CD4-positive, CD25-positive, alpha-beta regulatory T cell (primary cell): ENCODE measurements around the gene ROBO1. TPM values are rescaled to one million over a fixed set of nuclear protein-coding genes. Genes with fewer than 3 reads are reported as not detected.

Experiments used
- ATAC-seq, 2 donors: fragments of 150-1000 bp; cut with Tn5 transposase; one replicate each; pipeline ENCODE4 v1.10.0; 2021; ENCODE audit warnings: low read depth in 2 of 2, moderate number of reproducible peaks in 2 of 2, moderate library complexity in 1 of 2
- DNase-seq, 3 donors: peaks; one replicate each; pipeline versions ENCODE4 v3.0.0 to v3.0.0-alpha.2; 2012 to 2022; ENCODE audit warnings: mixed read lengths in 1 of 3
- H3K27ac ChIP-seq: one replicate; pipeline ENCODE4 v1.7.0; 2013; ENCODE audit warnings: mild to moderate bottlenecking, low read length; ENCODE audit not compliant: insufficient read depth, poor library complexity, severe bottlenecking
- H3K27me3 ChIP-seq: one replicate; pipeline ENCODE4 v1.7.0; 2013; ENCODE audit warnings: low read length; ENCODE audit not compliant: control insufficient read depth, insufficient read depth
- H3K36me3 ChIP-seq: one replicate; pipeline ENCODE4 v1.7.0; 2013; ENCODE audit warnings: mild to moderate bottlenecking, low read length, moderate library complexity; ENCODE audit not compliant: control insufficient read depth, insufficient read depth
- H3K4me1 ChIP-seq: 2 replicates; pipeline ENCODE4 v1.7.0; 2013; ENCODE audit warnings: mild to moderate bottlenecking, low read length; ENCODE audit not compliant: insufficient read depth, control insufficient read depth, poor library complexity, severe bottlenecking
- H3K4me3 ChIP-seq: one replicate; pipeline ENCODE4 v1.7.0; 2013; ENCODE audit warnings: low read depth, mild to moderate bottlenecking, low read length, moderate library complexity
- H3K9me3 ChIP-seq, 2 experiments: 1 replicate in 1 of 2; 2 replicates in 1 of 2; pipeline ENCODE4 v1.7.0; 2013; ENCODE audit warnings: low read length in 2 of 2, mild to moderate bottlenecking in 1 of 2, moderate library complexity in 1 of 2; ENCODE audit not compliant: control insufficient read depth in 2 of 2
- H3K27ac Mint-ChIP-seq, 3 donors: one replicate each; pipeline ENCODE4 v1.8.0; 2020 to 2022; ENCODE audit warnings: mild to moderate bottlenecking in 3 of 3, mixed read lengths in 3 of 3, moderate library complexity in 2 of 3
- H3K27me3 Mint-ChIP-seq: one replicate; pipeline ENCODE4 v1.8.0; 2022; ENCODE audit warnings: mild to moderate bottlenecking, mixed read lengths
- H3K36me3 Mint-ChIP-seq: one replicate; pipeline ENCODE4 v1.8.0; 2020; ENCODE audit warnings: mixed read lengths
- H3K4me1 Mint-ChIP-seq, 4 donors: one replicate each; pipeline ENCODE4 v1.8.0; 2020 to 2022; ENCODE audit warnings: mixed read lengths in 4 of 4, mild to moderate bottlenecking in 1 of 4
- H3K4me3 Mint-ChIP-seq, 4 donors: one replicate each; pipeline ENCODE4 v1.8.0; 2020 to 2022; ENCODE audit warnings: mild to moderate bottlenecking in 4 of 4, mixed read lengths in 4 of 4, moderate library complexity in 3 of 4
- H3K9me3 Mint-ChIP-seq, 7 donors: one replicate each; pipeline ENCODE4 v1.8.0; 2020 to 2022; ENCODE audit warnings: mixed read lengths in 7 of 7, mild to moderate bottlenecking in 3 of 7, moderate library complexity in 2 of 7
- polyA plus RNA-seq, 4 donors: library from polyadenylated mRNA; unstranded; fragments of 300-500 nt; fragmentation: Illumina TruSeq; gene quantifications; one replicate each; pipeline ENCODE4 v1.2.3, GENCODE V29; 2021
- total RNA-seq: library from RNA; stranded (reverse); gene quantifications from one replicate; pipeline ENCODE4 v1.2.3, GENCODE V29; 2022

Gene ROBO1
- total and polyA plus RNA-seq, 5 donors from 2014 or later: not detected

GRCh38 chr3:78972617-78973301, 795.0 kb downstream of the ROBO1 start:
- no peak for DNase-seq
- H3K36me3 ChIP-seq: no peaks in the 10 kb centered on the region
- H3K27ac ChIP-seq: no peak overlapping the region
- H3K27ac Mint-ChIP-seq: no peak overlapping the region
- H3K4me3 ChIP-seq: no peak overlapping the region
- H3K9me3 ChIP-seq: peaks cover 4% of the 10 kb centered on the region in 2 experiments
- no peaks in the 10 kb centered on the region for H3K36me3 Mint-ChIP-seq
- no peak for ATAC-seq
- H3K27me3 Mint-ChIP-seq: no peaks in the 10 kb centered on the region
- no peaks in the 10 kb centered on the region for H3K4me1 ChIP-seq
- peaks cover 0 to 8% (median 2%) of the 10 kb centered on the region in 7 donors for H3K9me3 Mint-ChIP-seq
- no peaks in the 10 kb centered on the region for H3K27me3 ChIP-seq
- no peak overlapping the region for H3K4me3 Mint-ChIP-seq
- no peaks in the 10 kb centered on the region for H3K4me1 Mint-ChIP-seq

DNA sequence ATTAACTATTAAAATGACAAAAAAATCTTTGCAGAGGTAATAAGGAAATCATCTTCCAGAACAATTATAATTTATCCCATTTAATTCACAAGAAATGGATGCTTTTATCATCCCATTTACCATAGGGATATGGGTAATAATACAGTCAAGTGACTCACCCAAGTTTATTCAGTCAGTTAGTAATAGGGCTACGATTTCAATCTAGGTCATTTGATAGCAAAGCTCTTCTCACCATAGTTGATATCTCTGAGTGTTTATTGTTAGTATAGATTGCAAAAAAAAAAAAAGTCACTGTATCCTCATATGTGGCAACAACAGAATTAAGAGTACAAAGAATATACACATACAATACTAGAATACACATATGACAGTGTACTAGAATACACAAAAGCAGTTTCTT, 797.1 kb downstream of the ROBO1 start:
- Mint-ChIP-seq H3K9me3 (peaks cover 0 to 6% (median 3%) of the 10 kb centered on the region in 7 donors), H3K27me3 (no peaks in the 10 kb centered on the region), H3K4me3 (no peak overlapping the region)

GRCh38 chr3:78969483-78969882, 798.3 kb downstream of the ROBO1 start:
- Mint-ChIP-seq H3K4me3 (no peak overlapping the region), H3K27ac (no peak overlapping the region), H3K9me3 (peaks cover 0 to 6% (median 2%) of the 10 kb centered on the region in 7 donors), H3K27me3 (no peaks in the 10 kb centered on the region), H3K4me1 (no peaks in the 10 kb centered on the region), H3K36me3 (no peaks in the 10 kb centered on the region)
- Histone ChIP-seq H3K27ac (no peak overlapping the region), H3K4me3 (no peak overlapping the region), H3K27me3 (no peaks in the 10 kb centered on the region), H3K9me3 (peaks cover 4% of the 10 kb centered on the region in 2 experiments), H3K36me3 (no peaks in the 10 kb centered on the region), H3K4me1 (no peaks in the 10 kb centered on the region)
- ATAC-seq: no peak
- no peak for DNase-seq

More for the DNA sequence above, 797.1 kb downstream of the ROBO1 start:
- Histone ChIP-seq H3K9me3 (peaks cover 4% of the 10 kb centered on the region in 2 experiments), H3K27ac (no peak overlapping the region), H3K36me3 (no peaks in the 10 kb centered on the region), H3K4me1 (no peaks in the 10 kb centered on the region), H3K27me3 (no peaks in the 10 kb centered on the region), H3K4me3 (no peak overlapping the region)
- ATAC-seq: no peak
- DNase-seq: no peak
- no peaks in the 10 kb centered on the region for H3K36me3 Mint-ChIP-seq
- no peaks in the 10 kb centered on the region for H3K4me1 Mint-ChIP-seq
- no peak overlapping the region for H3K27ac Mint-ChIP-seq

DNA sequence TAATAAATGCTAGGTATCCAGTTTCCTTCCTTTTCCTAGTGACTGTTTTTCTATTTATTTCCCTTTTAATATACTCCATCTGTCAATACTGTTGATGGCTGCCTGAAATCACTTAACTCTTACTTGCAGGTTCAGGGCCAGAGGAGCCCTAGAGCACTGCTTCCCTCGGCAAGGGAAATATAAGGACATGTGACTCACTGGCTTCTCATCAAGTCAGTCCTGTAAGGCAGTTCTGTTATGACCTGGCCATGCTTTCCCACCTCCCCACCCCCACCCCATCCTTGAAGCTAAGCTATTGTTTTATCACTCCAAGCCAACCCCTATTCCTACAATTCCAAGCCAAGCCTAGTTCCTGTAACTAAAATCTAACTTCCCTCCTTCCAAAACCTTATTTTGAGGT, 800.7 kb downstream of the ROBO1 start:
- Histone ChIP-seq H3K36me3 (no peaks in the 10 kb centered on the region), H3K4me1 (no peaks in the 10 kb centered on the region), H3K27me3 (no peaks in the 10 kb centered on the region), H3K4me3 (no peak overlapping the region), H3K27ac (no peak overlapping the region), H3K9me3 (peaks cover 0 to 5% of the 10 kb centered on the region in 2 experiments)
- DNase-seq (no peak), ATAC-seq (no peak)
- Mint-ChIP-seq H3K36me3 (no peaks in the 10 kb centered on the region), H3K4me3 (no peak overlapping the region), H3K27ac (no peak overlapping the region), H3K4me1 (no peaks in the 10 kb centered on the region), H3K27me3 (no peaks in the 10 kb centered on the region), H3K9me3 (peaks cover 0 to 13% (median 8%) of the 10 kb centered on the region in 7 donors)

DNA sequence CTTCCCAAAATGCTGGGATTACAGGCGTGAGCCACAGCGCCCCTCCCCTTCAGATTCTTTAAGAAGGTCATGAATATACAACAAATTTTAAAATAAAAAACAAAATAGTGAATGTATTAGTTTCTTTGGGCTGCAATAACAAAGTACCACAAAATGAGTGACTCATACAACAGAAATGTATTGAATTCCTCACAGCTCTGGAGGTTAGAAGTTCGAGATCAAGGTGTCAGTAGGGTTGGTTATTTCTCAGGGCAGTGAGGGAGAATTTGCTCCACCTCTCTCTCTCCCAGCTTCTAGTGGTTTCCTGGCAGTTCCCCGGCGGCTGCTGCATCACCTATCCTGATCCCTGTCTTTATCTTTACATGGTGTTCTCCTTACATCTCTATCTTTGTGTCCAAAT, 804.0 kb downstream of the ROBO1 start:
- no peaks in the 10 kb centered on the region for H3K27me3 ChIP-seq
- H3K36me3 ChIP-seq: no peaks in the 10 kb centered on the region
- H3K4me1 ChIP-seq: no peaks in the 10 kb centered on the region
- H3K9me3 Mint-ChIP-seq: peaks cover 0 to 21% (median 12%) of the 10 kb centered on the region in 7 donors
- no peaks in the 10 kb centered on the region for H3K36me3 Mint-ChIP-seq
- no peak overlapping the region for H3K27ac ChIP-seq
- no peak overlapping the region for H3K4me3 Mint-ChIP-seq
- DNase-seq (no peak), ATAC-seq (no peak)
- H3K27me3 Mint-ChIP-seq: no peaks in the 10 kb centered on the region
- H3K4me1 Mint-ChIP-seq: no peaks in the 10 kb centered on the region
- H3K9me3 ChIP-seq: peaks cover 5% of the 10 kb centered on the region in 2 experiments
- no peak overlapping the region for H3K27ac Mint-ChIP-seq
- no peak overlapping the region for H3K4me3 ChIP-seq

DNA sequence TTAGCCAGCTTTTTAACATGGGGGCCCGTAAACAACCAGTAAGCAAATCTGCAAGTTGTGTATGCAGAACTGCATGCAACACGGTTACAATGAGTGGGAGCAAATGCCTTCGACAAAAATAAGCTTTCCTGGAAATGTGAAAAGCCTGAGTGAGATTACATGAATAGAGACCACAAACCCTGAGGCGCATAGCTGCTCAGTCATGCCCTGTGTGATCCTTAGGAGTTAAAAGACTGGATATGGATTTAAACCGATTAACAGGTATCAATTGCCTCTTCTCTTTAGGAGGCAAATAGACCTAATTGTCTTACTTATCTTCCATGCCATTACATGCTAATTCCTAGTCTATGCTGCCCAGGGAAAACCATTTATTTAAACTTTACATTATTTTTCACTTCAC, 810.3 kb downstream of the ROBO1 start:
- ATAC-seq (no peak), DNase-seq (no peak)
- Mint-ChIP-seq H3K36me3 (no peaks in the 10 kb centered on the region), H3K27ac (no peak overlapping the region), H3K9me3 (peaks cover 0 to 13% (median 1%) of the 10 kb centered on the region in 7 donors), H3K27me3 (no peaks in the 10 kb centered on the region), H3K4me1 (no peaks in the 10 kb centered on the region), H3K4me3 (no peak overlapping the region)
- no peaks in the 10 kb centered on the region for H3K36me3 ChIP-seq
- H3K27me3 ChIP-seq: no peaks in the 10 kb centered on the region
- no peaks in the 10 kb centered on the region for H3K4me1 ChIP-seq
- no peak overlapping the region for H3K27ac ChIP-seq
- no peak overlapping the region for H3K4me3 ChIP-seq
- peaks cover 0 to 5% of the 10 kb centered on the region in 2 experiments for H3K9me3 ChIP-seq

DNA sequence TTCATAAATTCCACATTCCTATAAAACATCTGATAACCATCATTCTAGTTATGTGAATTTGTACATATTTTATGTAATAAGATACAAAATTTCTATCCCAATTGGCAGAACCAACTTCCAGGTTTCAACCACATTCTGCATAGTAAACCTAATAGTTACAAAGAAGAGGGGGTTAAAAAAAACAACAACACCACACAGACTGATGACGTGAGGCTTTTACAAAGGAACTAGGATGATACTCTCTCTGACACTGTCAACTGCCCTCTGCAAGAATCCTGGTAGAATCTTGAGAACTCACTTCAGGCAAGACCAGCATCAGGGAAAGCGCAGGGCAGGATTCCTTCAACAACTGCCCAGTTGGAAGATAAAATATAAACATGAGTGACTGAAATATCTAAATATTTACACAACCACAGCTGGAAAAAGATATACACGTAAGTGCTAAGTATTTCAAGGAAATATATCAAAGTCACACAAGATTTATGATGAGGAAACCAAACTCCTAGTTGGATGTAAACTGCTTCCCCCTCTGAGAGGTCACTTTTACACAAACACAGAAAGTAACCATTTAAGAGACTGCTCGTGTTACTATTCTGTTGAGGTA, 816.4 kb downstream of the ROBO1 start:
- no peaks in the 10 kb centered on the region for H3K4me1 ChIP-seq
- H3K27me3 ChIP-seq: no peaks in the 10 kb centered on the region
- DNase-seq: no peak
- H3K9me3 Mint-ChIP-seq: peaks cover 0 to 18% (median 3%) of the 10 kb centered on the region in 7 donors
- no peak for ATAC-seq
- H3K4me1 Mint-ChIP-seq: no peaks in the 10 kb centered on the region
- no peaks in the 10 kb centered on the region for H3K27me3 Mint-ChIP-seq
- no peaks in the 10 kb centered on the region for H3K36me3 Mint-ChIP-seq
- H3K4me3 ChIP-seq: no peak overlapping the region
- no peak overlapping the region for H3K27ac Mint-ChIP-seq
- H3K9me3 ChIP-seq: no peaks in the 10 kb centered on the region
- no peak overlapping the region for H3K27ac ChIP-seq
- H3K4me3 Mint-ChIP-seq: no peak overlapping the region
- no peaks in the 10 kb centered on the region for H3K36me3 ChIP-seq

DNA sequence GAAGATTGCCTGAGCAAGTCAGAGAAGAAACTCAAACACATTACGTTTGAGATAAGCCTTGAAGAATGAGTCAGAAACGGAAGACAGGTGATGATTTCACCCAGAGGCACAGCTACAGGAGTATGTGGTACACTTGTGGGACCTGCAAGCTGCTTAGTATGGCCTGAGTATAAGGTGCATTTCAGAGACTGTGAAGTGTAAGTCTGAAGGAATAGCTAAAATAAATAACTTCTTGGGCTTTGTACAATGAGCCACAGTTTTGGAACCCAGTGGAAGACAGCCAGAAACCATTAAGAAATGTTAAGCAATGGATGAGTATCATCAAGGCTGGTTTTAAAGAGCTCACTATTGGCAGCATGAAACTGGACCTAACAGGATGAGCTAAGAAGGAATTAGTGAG, 826.2 kb downstream of the ROBO1 start:
- no peaks in the 10 kb centered on the region for H3K4me1 Mint-ChIP-seq
- ATAC-seq (no peak), DNase-seq (no peak)
- peaks cover 0 to 1% of the 10 kb centered on the region in 2 experiments for H3K9me3 ChIP-seq
- no peaks in the 10 kb centered on the region for H3K36me3 Mint-ChIP-seq
- H3K4me3 ChIP-seq: no peak overlapping the region
- no peaks in the 10 kb centered on the region for H3K27me3 Mint-ChIP-seq
- H3K4me1 ChIP-seq: no peaks in the 10 kb centered on the region
- no peaks in the 10 kb centered on the region for H3K27me3 ChIP-seq
- H3K4me3 Mint-ChIP-seq: no peak overlapping the region
- no peak overlapping the region for H3K27ac Mint-ChIP-seq
- H3K27ac ChIP-seq: no peak overlapping the region
- no peaks in the 10 kb centered on the region for H3K36me3 ChIP-seq
- H3K9me3 Mint-ChIP-seq: peaks cover 0 to 19% (median 9%) of the 10 kb centered on the region in 7 donors
